ENCODE measurements around the gene YEATS4. TPM values are rescaled to one million over a fixed set of nuclear protein-coding genes. Genes with fewer than 3 reads are reported as not detected.
A peak's percentile ranks its signal among the peaks of the same experiment; 100 is the strongest.

YEATS4 gene
- total and polyA plus RNA-seq, 9 of the 15 experiments (the other 6 are each of a cell fraction or from before 2014, with no cell fraction given), result 25.9 to 92.2 (median 49.2) TPM

GRCh38 chr12:69343357-69343756 is 16.2 kb upstream of the YEATS4 start:
- ATAC-seq, result no peak
- in situ Hi-C loops (cut with MboI), result no loop called here
- Histone ChIP-seq H3K4me2 (ENCODE audit: insufficient read depth, low read length) (no peak overlapping the region), H4K20me1 (replicated peaks; ENCODE audit: control insufficient read depth, insufficient read depth, low read length) (no peaks in the 10 kb centered on the region), H3K4me3 (no peak overlapping the region), H3K36me3 (ENCODE audit: control insufficient read depth, insufficient read depth, low read length) (no peaks in the 10 kb centered on the region), H3K9me3 (replicated peaks; ENCODE audit: control insufficient read depth, insufficient read depth, low read depth, low read length) (no peaks in the 10 kb centered on the region), H3K79me2 (ENCODE audit: control insufficient read depth, insufficient read depth, low read length) (no peaks in the 10 kb centered on the region), H3K4me1 (replicated peaks in 1 of 2; ENCODE audit: control insufficient read depth in 2 of 2, insufficient read depth in 2 of 2, low read length in 2 of 2) (peaks cover 4 to 13% of the 10 kb centered on the region in 2 experiments; a peak in 4 of 5 replicates), H3K27me3 (ENCODE audit: control insufficient read depth in 2 of 2, insufficient read depth in 2 of 2, low read length in 2 of 2) (no peaks in the 10 kb centered on the region), H3K27ac (ENCODE audit: extremely low read depth, low read depth, low read length) (no peak overlapping the region), H2AFZ (ENCODE audit: low read depth, low read length) (peak overlapping the region; percentile 57; the same call in 1 of the 2 replicates), H3K9ac (ENCODE audit: insufficient read depth in 1 of 2, low read depth in 2 of 2, low read length in 2 of 2) (no peak overlapping the region), H3K9me1 (ENCODE audit: control insufficient read depth, insufficient read depth, low read length) (no peaks in the 10 kb centered on the region)
- DNase-seq (ENCODE audit: extremely low read depth in 1 of 4, low spot score in 3 of 4), result no peak
- TF ChIP-seq ZNF146 (CRISPR knock-in tag; IDR thresholded peaks at IDR 0.05; ENCODE audit: unreplicated experiment) (no peak), ELF2 (CRISPR knock-in tag; IDR thresholded peaks at IDR 0.05) (no peak), FOXA1 (IDR thresholded peaks at IDR 0.05; ENCODE audit: borderline replicate concordance) (no peak), CEBPB (tag; IDR thresholded peaks at IDR 0.05) (peak; percentile 65), DEAF1 (CRISPR knock-in tag; IDR thresholded peaks at IDR 0.05) (no peak), POLR2B (IDR thresholded peaks at IDR 0.05; ENCODE audit: low read depth, partially characterized antibody) (no peak)
- FAIRE-seq, result no peak
- POLR2A ChIA-PET, result interaction anchor here (0.6 to 1.4 kb wide), 2 partner anchors 13 to 22 kb away, joined by 3 to 4 read pairs; no protein-coding TSS in a partner anchor
- CTCF ChIA-PET (ENCODE audit: low intra/inter-chr PET ratio), result no interaction called here
- BruUV-seq (replicated peaks), result no TSS peak
- intact Hi-C loops (cut with micrococcal nuclease), result no loop called here
- 54% methylated on average over 3 of the region's 3 CpGs for WGBS (ENCODE audit: insufficient coverage, low coverage, missing lambda C conversion rate)
